ENCODE data around the gene ZNF366.

ZNF366 gene

DNA sequence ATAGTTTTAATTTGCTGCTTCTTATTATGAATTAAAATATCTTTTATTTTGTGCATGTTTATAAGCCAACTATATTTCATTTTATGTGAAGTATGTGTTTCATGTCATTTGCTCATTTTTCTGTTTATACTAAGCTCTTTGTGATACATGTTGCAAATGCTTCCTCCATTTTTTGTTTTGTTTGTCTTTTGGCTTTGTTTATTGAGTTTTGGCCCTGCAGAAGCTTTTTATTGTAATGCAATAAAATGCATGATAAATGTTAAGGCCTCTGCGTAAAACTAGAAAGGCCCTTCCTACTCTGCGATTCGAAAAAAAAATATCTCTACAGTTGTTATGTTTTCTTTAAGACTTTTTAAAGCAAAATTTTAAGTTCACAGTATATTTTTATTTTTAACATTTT is 9.4 kb downstream of the ZNF366 start:
- TF ChIP-seq SPI1 (IDR thresholded peaks at IDR 0.05; ENCODE audit: borderline replicate concordance, low read depth) (no peak), GABPA (IDR thresholded peaks at IDR 0.05; ENCODE audit: low read depth) (no peak)
- H3K27ac ChIP-seq (replicated peaks): no peak overlapping the region
- no peak overlapping the region for H3K4me3 ChIP-seq (replicated peaks; ENCODE audit: insufficient read depth, low read length)
- H3K27me3 ChIP-seq (ENCODE audit: insufficient read depth, poor library complexity, severe bottlenecking): no peaks in the 10 kb centered on the region
- no peak for DNase-seq (ENCODE audit: low read depth in 1 of 2, low spot score in 1 of 2)

DNA sequence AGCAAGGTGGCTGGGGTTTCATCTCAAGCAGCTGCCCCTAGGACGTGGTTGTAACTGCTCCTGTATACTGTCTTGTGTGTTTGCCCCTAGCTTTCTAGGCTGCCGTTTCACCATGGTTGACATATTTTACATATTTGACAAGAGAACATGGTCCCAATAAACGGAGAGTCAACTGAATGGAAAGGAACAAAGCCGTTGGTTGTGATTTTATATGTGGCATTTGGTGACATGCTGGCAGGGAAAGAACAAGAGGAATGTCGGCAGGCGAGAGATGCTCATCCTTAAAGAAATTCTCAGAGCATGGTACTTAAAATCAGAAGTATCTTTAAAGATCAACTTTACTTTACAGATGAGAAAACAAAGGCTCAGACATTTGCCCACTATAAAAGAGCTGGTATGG is 11.8 kb downstream of the ZNF366 start:
- Histone ChIP-seq H3K27ac (replicated peaks) (no peak overlapping the region), H3K4me3 (replicated peaks; ENCODE audit: insufficient read depth, low read length) (no peak overlapping the region), H3K27me3 (ENCODE audit: insufficient read depth, poor library complexity, severe bottlenecking) (no peaks in the 10 kb centered on the region)
- TF ChIP-seq SPI1 (IDR thresholded peaks at IDR 0.05; ENCODE audit: borderline replicate concordance, low read depth) (no peak), POLR2AphosphoS5 (IDR thresholded peaks at IDR 0.05; ENCODE audit: low read depth) (no peak), GABPA (IDR thresholded peaks at IDR 0.05; ENCODE audit: low read depth) (no peak)
- TF ChIP-seq, protein P1, sequence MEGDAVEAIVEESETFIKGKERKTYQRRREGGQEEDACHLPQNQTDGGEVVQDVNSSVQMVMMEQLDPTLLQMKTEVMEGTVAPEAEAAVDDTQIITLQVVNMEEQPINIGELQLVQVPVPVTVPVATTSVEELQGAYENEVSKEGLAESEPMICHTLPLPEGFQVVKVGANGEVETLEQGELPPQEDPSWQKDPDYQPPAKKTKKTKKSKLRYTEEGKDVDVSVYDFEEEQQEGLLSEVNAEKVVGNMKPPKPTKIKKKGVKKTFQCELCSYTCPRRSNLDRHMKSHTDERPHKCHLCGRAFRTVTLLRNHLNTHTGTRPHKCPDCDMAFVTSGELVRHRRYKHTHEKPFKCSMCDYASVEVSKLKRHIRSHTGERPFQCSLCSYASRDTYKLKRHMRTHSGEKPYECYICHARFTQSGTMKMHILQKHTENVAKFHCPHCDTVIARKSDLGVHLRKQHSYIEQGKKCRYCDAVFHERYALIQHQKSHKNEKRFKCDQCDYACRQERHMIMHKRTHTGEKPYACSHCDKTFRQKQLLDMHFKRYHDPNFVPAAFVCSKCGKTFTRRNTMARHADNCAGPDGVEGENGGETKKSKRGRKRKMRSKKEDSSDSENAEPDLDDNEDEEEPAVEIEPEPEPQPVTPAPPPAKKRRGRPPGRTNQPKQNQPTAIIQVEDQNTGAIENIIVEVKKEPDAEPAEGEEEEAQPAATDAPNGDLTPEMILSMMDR (IDR thresholded peaks at IDR 0.05; ENCODE audit: insufficient read depth, low read length): no peak
- TF ChIP-seq, protein P2, sequence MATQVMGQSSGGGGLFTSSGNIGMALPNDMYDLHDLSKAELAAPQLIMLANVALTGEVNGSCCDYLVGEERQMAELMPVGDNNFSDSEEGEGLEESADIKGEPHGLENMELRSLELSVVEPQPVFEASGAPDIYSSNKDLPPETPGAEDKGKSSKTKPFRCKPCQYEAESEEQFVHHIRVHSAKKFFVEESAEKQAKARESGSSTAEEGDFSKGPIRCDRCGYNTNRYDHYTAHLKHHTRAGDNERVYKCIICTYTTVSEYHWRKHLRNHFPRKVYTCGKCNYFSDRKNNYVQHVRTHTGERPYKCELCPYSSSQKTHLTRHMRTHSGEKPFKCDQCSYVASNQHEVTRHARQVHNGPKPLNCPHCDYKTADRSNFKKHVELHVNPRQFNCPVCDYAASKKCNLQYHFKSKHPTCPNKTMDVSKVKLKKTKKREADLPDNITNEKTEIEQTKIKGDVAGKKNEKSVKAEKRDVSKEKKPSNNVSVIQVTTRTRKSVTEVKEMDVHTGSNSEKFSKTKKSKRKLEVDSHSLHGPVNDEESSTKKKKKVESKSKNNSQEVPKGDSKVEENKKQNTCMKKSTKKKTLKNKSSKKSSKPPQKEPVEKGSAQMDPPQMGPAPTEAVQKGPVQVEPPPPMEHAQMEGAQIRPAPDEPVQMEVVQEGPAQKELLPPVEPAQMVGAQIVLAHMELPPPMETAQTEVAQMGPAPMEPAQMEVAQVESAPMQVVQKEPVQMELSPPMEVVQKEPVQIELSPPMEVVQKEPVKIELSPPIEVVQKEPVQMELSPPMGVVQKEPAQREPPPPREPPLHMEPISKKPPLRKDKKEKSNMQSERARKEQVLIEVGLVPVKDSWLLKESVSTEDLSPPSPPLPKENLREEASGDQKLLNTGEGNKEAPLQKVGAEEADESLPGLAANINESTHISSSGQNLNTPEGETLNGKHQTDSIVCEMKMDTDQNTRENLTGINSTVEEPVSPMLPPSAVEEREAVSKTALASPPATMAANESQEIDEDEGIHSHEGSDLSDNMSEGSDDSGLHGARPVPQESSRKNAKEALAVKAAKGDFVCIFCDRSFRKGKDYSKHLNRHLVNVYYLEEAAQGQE (IDR thresholded peaks at IDR 0.05; ENCODE audit: insufficient replicate concordance, low read depth): no peak
- no peak for DNase-seq (ENCODE audit: low read depth in 1 of 2, low spot score in 1 of 2)

DNA sequence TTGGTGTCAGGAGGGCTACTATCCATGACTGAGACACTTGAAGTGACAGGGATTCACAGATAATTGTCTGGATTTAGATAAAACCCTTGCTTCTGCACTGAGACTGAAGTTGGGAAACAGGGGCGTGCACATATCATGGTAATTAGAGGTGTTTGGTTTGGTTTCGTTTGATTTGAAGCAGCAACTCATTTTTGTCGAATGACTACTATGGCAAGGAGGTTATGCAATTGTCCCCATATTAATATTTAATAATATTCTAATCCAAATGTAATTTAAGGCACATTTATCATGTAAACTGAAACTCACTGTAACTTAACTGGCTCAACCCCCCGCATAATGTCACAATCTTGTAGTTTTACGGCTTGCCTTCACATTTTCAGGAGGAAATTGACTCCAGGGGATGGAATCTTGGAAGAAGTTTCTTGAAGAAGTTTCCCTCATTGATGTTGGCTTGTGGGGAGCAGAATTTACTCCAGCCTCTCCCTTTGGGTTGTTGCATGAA is 12.5 kb downstream of the ZNF366 start:
- H3K27me3 ChIP-seq (ENCODE audit: insufficient read depth, poor library complexity, severe bottlenecking): no peaks in the 10 kb centered on the region
- H3K4me3 ChIP-seq (replicated peaks; ENCODE audit: insufficient read depth, low read length): no peak overlapping the region
- no peak overlapping the region for H3K27ac ChIP-seq (replicated peaks)
- TF ChIP-seq SPI1 (IDR thresholded peaks at IDR 0.05; ENCODE audit: borderline replicate concordance, low read depth): no peak
- TF ChIP-seq, protein P2 (IDR thresholded peaks at IDR 0.05; ENCODE audit: insufficient replicate concordance, low read depth): no peak
- TF ChIP-seq GABPA (IDR thresholded peaks at IDR 0.05; ENCODE audit: low read depth): no peak
- TF ChIP-seq, protein P1 (IDR thresholded peaks at IDR 0.05; ENCODE audit: insufficient read depth, low read length): no peak
- no peak for DNase-seq (ENCODE audit: low read depth in 1 of 2, low spot score in 1 of 2)

DNA sequence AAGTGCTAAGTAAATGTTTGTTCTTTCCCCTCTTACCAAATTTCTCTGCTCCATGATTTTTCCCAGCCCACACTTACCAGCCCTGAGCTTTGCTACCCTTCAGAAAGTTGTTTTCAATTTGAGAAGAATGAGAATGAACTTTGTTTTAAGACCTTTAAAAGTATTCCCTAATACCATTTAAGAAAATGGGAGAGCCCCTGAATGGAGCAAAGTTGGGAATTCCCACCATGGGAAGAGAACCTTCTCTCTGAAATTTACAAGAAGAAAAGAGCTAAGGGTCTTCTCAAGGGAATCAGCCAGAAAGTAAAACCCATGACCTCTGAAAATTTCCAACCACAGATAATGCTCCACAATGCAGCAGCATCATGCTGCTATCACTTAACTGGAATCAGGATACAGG is 17.7 kb downstream of the ZNF366 start:
- no peaks in the 10 kb centered on the region for H3K27me3 ChIP-seq (ENCODE audit: insufficient read depth, poor library complexity, severe bottlenecking)
- H3K4me3 ChIP-seq (replicated peaks; ENCODE audit: insufficient read depth, low read length): no peak overlapping the region
- no peak for DNase-seq (ENCODE audit: low read depth in 1 of 2, low spot score in 1 of 2)
- no peak overlapping the region for H3K27ac ChIP-seq (replicated peaks)
- TF ChIP-seq GABPA (IDR thresholded peaks at IDR 0.05; ENCODE audit: low read depth) (no peak), SPI1 (IDR thresholded peaks at IDR 0.05; ENCODE audit: borderline replicate concordance, low read depth) (no peak), POLR2AphosphoS5 (IDR thresholded peaks at IDR 0.05; ENCODE audit: low read depth) (no peak)
- TF ChIP-seq, protein P2 (IDR thresholded peaks at IDR 0.05; ENCODE audit: insufficient replicate concordance, low read depth): no peak
- TF ChIP-seq, protein P1 (IDR thresholded peaks at IDR 0.05; ENCODE audit: insufficient read depth, low read length): no peak
